Osteoblast (primary cell): ENCODE data around the gene CAPN11. TPM values are rescaled to one million over a fixed set of nuclear protein-coding genes. Genes with fewer than 3 reads are reported as not detected.
A peak's percentile ranks its signal among the peaks of the same experiment; 100 is the strongest.

Experiments used
- DNase-seq: peaks from one replicate; pipeline ENCODE4 v3.0.0; 2011; ENCODE audit warnings: low spot score, mixed read lengths; ENCODE audit not compliant: insufficient read length; ENCODE audit errors: missing footprints
- H2AFZ ChIP-seq: 2 replicates; pipeline ENCODE4 v1.6.0; 2011; ENCODE audit warnings: mild to moderate bottlenecking, low read length
- H3K27ac ChIP-seq: 2 replicates; pipeline ENCODE4 v1.5.1; 2011; ENCODE audit warnings: mild to moderate bottlenecking, low read depth, low read length, moderate library complexity
- H3K27me3 ChIP-seq: 2 replicates; pipeline ENCODE4 v1.6.0; 2012; ENCODE audit warnings: mild to moderate bottlenecking, control low read depth, inconsistent platforms, low read length, moderate library complexity; ENCODE audit not compliant: insufficient read depth
- H3K36me3 ChIP-seq: 2 replicates; pipeline ENCODE4 v1.5.1; 2011; ENCODE audit warnings: mild to moderate bottlenecking, low read length, control low read depth, moderate library complexity; ENCODE audit not compliant: insufficient read depth
- H3K4me1 ChIP-seq: 2 replicates; pipeline ENCODE4 v1.5.1; 2011; ENCODE audit warnings: mild to moderate bottlenecking, low read length, control low read depth, moderate library complexity; ENCODE audit not compliant: insufficient read depth
- H3K4me2 ChIP-seq: 2 replicates; pipeline ENCODE4 v1.6.0; 2011; ENCODE audit warnings: mild to moderate bottlenecking, low read length; ENCODE audit not compliant: insufficient read depth
- H3K4me3 ChIP-seq: fragments of 200-600 bp; sonication (generic); 3 replicates; pipeline ENCODE4 v1.5.1; 2012; ENCODE audit warnings: mild to moderate bottlenecking, low read length, inconsistent platforms; ENCODE audit not compliant: insufficient read depth
- H3K79me2 ChIP-seq: 2 replicates; pipeline ENCODE4 v1.6.0; 2012; ENCODE audit warnings: mild to moderate bottlenecking, low read length, control low read depth, inconsistent platforms; ENCODE audit not compliant: insufficient read depth
- H3K9me3 ChIP-seq: 2 replicates; pipeline ENCODE4 v1.5.1; 2011; ENCODE audit warnings: low read depth, low read length, control low read depth
- H4K20me1 ChIP-seq: 2 replicates; pipeline ENCODE4 v1.6.0; 2012; ENCODE audit warnings: mild to moderate bottlenecking, low read length, control low read depth; ENCODE audit not compliant: insufficient read depth
- CTCF ChIP-seq: IDR thresholded peaks from 2 replicates; pipeline ENCODE4 v1.5.1; 2011; ENCODE audit warnings: mild to moderate bottlenecking, low read depth, low read length, moderate library complexity; ENCODE audit errors: extremely low read depth
- total RNA-seq: library from RNA; depleted of rRNA; stranded (reverse); fragments of >200 nt; gene quantifications from 2 replicates; pipeline ENCODE4 v1.2.3, GENCODE V29; 2012

Gene CAPN11
- total RNA-seq, 1 donor: not detected

DNA sequence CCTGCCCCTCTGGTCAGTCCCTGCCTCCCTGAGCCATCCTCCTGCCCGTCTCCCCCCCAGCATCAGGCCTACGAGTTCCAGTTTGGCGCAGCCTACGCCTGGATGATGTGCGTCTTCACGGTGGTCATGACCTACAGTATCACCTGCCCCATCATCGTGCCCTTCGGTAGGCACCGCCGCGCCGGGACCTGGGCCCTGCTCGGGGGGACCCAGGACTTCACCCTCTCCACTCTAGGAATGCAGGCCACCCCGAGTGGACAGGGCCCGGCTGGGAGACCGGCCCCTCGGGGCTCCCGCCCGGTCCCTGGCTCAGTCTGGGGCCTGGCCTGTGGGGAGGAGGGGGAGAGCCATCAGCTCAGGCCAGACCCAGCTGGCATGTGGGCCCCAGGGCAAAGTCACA lies 6.1 kb upstream of the CAPN11 start:
- Histone ChIP-seq H3K9me3 (no peaks in the 10 kb centered on the region), H3K27me3 (no peaks in the 10 kb centered on the region), H2AFZ (no peak overlapping the region)

DNA sequence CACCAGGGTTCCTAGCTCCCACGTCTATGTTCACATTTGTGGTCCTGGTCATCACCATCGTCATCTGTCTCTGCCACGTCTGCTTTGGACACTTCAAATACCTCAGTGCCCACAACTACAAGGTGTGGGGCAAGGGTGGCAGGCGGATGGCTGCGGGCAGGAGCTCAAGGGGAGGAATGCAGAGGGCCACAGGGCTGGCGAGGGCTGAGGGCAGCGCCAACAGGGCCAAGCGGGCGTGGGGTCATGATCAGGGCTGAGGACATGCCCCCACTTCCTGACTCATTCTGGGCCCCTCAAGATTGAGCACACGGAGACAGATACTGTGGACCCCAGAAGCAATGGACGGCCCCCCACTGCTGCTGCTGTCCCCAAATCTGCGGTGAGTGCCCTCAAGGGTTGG lies 4.6 kb upstream of the CAPN11 start:
- Histone ChIP-seq H4K20me1 (peaks cover 14% of the 10 kb centered on the region), H3K79me2 (no peaks in the 10 kb centered on the region), H3K27me3 (no peaks in the 10 kb centered on the region), H3K9me3 (no peaks in the 10 kb centered on the region), H3K36me3 (peaks cover 13% of the 10 kb centered on the region), H3K4me1 (no peaks in the 10 kb centered on the region), H3K4me2 (no peak overlapping the region), H3K27ac (no peak overlapping the region), H3K4me3 (no peak overlapping the region), H2AFZ (no peak overlapping the region)
- no peak for TF ChIP-seq CTCF
- DNase-seq: peak; percentile 27

More for the DNA sequence above, 6.1 kb upstream of the CAPN11 start:
- Histone ChIP-seq H3K4me3 (no peak overlapping the region), H3K79me2 (no peaks in the 10 kb centered on the region), H4K20me1 (peaks cover 18% of the 10 kb centered on the region), H3K36me3 (peaks cover 25% of the 10 kb centered on the region), H3K27ac (no peak overlapping the region), H3K4me1 (no peaks in the 10 kb centered on the region), H3K4me2 (no peak overlapping the region)
- peak; percentile 49 for DNase-seq
- TF ChIP-seq CTCF: no peak

DNA sequence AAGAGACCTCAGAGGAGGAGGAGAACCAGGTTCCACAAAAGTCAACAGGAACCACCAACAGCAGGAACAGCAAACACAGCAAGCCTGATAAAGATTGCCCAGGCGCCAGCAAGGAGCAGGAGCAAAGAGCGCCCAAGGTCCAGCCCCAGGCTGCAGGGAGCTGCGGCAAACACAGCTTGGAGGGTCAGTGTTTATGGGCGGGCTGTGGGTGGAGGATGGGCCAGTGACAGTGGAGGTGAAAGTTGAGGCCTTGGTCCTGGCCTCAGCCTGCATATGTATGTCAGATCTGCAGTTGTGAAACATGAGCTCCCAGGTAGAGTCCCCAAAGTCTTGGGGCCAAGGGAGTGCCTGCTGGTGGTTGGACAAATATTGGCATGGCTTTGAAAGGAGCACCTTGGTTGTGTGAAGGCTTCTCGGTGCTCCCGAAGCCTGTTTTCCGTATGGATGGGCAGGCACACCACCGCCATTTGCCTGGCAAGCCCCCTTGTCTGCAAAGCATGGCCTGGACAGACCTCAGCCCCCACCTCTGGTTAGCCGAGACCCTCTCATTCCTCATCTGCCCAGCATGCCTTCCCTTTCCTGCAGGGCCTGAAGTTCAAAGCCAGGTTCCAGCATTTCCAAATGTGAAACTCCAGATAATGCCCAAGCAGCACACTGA lies 2.0 kb upstream of the CAPN11 start:
- Histone ChIP-seq H2AFZ (no peak overlapping the region), H3K36me3 (peaks cover 7% of the 10 kb centered on the region), H3K27ac (no peak overlapping the region), H3K27me3 (no peaks in the 10 kb centered on the region), H3K4me2 (no peak overlapping the region), H3K4me3 (no peak overlapping the region), H3K79me2 (no peaks in the 10 kb centered on the region), H4K20me1 (peaks cover 8% of the 10 kb centered on the region), H3K9me3 (no peaks in the 10 kb centered on the region), H3K4me1 (peaks cover 3% of the 10 kb centered on the region)
- no peak for TF ChIP-seq CTCF
- DNase-seq: peak; percentile 56

- peak; percentile 29 for DNase-seq
- H3K36me3 ChIP-seq: peaks cover 7% of the 10 kb centered on the region
- H3K4me3 ChIP-seq: no peak overlapping the region
- no peaks in the 10 kb centered on the region for H3K27me3 ChIP-seq
- no peaks in the 10 kb centered on the region for H3K79me2 ChIP-seq
- H3K9me3 ChIP-seq: no peaks in the 10 kb centered on the region
- peaks cover 8% of the 10 kb centered on the region for H3K4me1 ChIP-seq
- TF ChIP-seq CTCF: no peak
- no peak overlapping the region for H3K27ac ChIP-seq
- peaks cover 4% of the 10 kb centered on the region for H4K20me1 ChIP-seq
- no peak overlapping the region for H3K4me2 ChIP-seq
- H2AFZ ChIP-seq: no peak overlapping the region
These were observed 1.5 kb upstream of the CAPN11 start for GRCh38 chr6:44157152-44157521.
